B cell (primary cell): ENCODE measurements around the gene LUM. TPM values are rescaled to one million over a fixed set of nuclear protein-coding genes. Genes with fewer than 3 reads are reported as not detected.

ENCODE experiments used
- ATAC-seq: fragments of 200-7000 bp; cut with Tn5 transposase; one replicate; pipeline ENCODE4 v1.10.0; 2021; ENCODE audit warnings: low read depth, mild to moderate bottlenecking, moderate number of reproducible peaks, moderate library complexity
- CTCF ChIA-PET: fragments of 350-600 bp; sonication (Branson Sonifier 250); formaldehyde crosslinking; loops from one replicate; lab custom pipeline; 2021; ENCODE audit warnings: antibody characterized with exemption, inconsistent platforms; lab: Charles Lee
- POLR2A ChIA-PET: fragments of 350-600 bp; sonication (Branson Sonifier 250); formaldehyde crosslinking; loops from one replicate; lab custom pipeline; 2021; ENCODE audit warnings: antibody characterized with exemption; lab: Charles Lee
- DNase-seq: peaks from one replicate; pipeline ENCODE4 v3.0.0; 2013
- H2AFZ ChIP-seq: 2 replicates; pipeline ENCODE4 v1.6.1; 2012; ENCODE audit warnings: mild to moderate bottlenecking, low read depth, low read length; ENCODE audit not compliant: insufficient read depth, poor library complexity, severe bottlenecking
- H3K27ac ChIP-seq, 2 donors: 1 replicate in 1 of 2; 2 replicates in 1 of 2; pipeline ENCODE4 v1.5.1; 2012 to 2013; ENCODE audit warnings: low read length in 2 of 2, mild to moderate bottlenecking in 2 of 2, moderate library complexity in 1 of 2
- H3K27me3 ChIP-seq, 4 experiments: fragments of 200-600 bp in 1 of 4; sonication (generic) in 1 of 4; replicated peaks in 1 of 4; 1 replicate in 2 of 4; 2 replicates in 2 of 4; pipeline versions ENCODE4 v1.6.1 to v1.7.0; 2013 to 2016; ENCODE audit warnings: low read length in 3 of 4, mild to moderate bottlenecking in 2 of 4, mixed read lengths in 1 of 4, moderate library complexity in 1 of 4; ENCODE audit not compliant: insufficient read depth in 4 of 4, control insufficient read depth in 3 of 4; ENCODE audit errors: control extremely low read depth in 1 of 4
- H3K36me3 ChIP-seq, 2 experiments: replicated peaks in 1 of 2; 1 replicate in 1 of 2; 2 replicates in 1 of 2; pipeline versions ENCODE4 v1.6.1 to v1.7.1; 2013; ENCODE audit warnings: low read length in 1 of 2; ENCODE audit not compliant: insufficient read depth in 2 of 2, control insufficient read depth in 1 of 2; ENCODE audit errors: control extremely low read depth in 1 of 2, extremely low read depth in 1 of 2
- H3K4me1 ChIP-seq, 2 donors: fragments of 200-600 bp in 1 of 2; sonication (generic) in 1 of 2; 1 replicate in 1 of 2; 2 replicates in 1 of 2; pipeline versions ENCODE4 v1.5.1 to v1.6.1; 2013 to 2017; ENCODE audit warnings: low read length in 2 of 2; ENCODE audit not compliant: control insufficient read depth in 2 of 2, insufficient read depth in 2 of 2
- H3K4me2 ChIP-seq: replicated peaks from 2 replicates; pipeline ENCODE3; 2012; ENCODE audit warnings: mild to moderate bottlenecking, low read depth, low read length; ENCODE audit not compliant: poor library complexity, severe bottlenecking
- H3K4me3 ChIP-seq, 5 experiments: fragments of 200-600 bp in 1 of 5; sonication (generic) in 1 of 5; 1 replicate in 3 of 5; 2 replicates in 2 of 5; pipeline versions ENCODE4 v1.5.1 to v1.7.0; 2011 to 2016; ENCODE audit warnings: low read length in 4 of 5, mild to moderate bottlenecking in 4 of 5, low read depth in 2 of 5, control low read depth in 1 of 5, moderate library complexity in 1 of 5; ENCODE audit not compliant: insufficient read depth in 1 of 5; ENCODE audit errors: control extremely low read depth in 1 of 5, extremely low read depth in 1 of 5
- H3K79me2 ChIP-seq: fragments of 200-600 bp; sonication (generic); one replicate; pipeline ENCODE4 v1.6.0; 2016; ENCODE audit warnings: low read length; ENCODE audit not compliant: control insufficient read depth, insufficient read depth
- H3K9ac ChIP-seq: fragments of 200-600 bp; sonication (generic); 2 replicates; pipeline ENCODE4 v1.6.1; 2017; ENCODE audit warnings: mild to moderate bottlenecking, low read length, moderate library complexity
- H3K9me3 ChIP-seq, 3 donors: one replicate each; pipeline versions ENCODE4 v1.6.1 to v1.7.1; 2013; ENCODE audit warnings: low read length in 2 of 3; ENCODE audit not compliant: control insufficient read depth in 2 of 3, insufficient read depth in 1 of 3; ENCODE audit errors: control extremely low read depth in 1 of 3
- H4K20me1 ChIP-seq: 2 replicates; pipeline ENCODE4 v1.6.0; 2012; ENCODE audit warnings: mild to moderate bottlenecking, low read length; ENCODE audit not compliant: insufficient read depth, control insufficient read depth, poor library complexity, severe bottlenecking
- H3K27ac Mint-ChIP-seq: one replicate; pipeline ENCODE4 v1.8.0; 2021; ENCODE audit warnings: mixed read lengths
- H3K27me3 Mint-ChIP-seq: one replicate; pipeline ENCODE4 v1.8.0; 2021; ENCODE audit warnings: mixed read lengths
- H3K4me1 Mint-ChIP-seq: one replicate; pipeline ENCODE4 v1.8.0; 2021; ENCODE audit warnings: mixed read lengths
- H3K4me3 Mint-ChIP-seq: one replicate; pipeline ENCODE4 v1.8.0; 2021; ENCODE audit warnings: mixed read lengths
- H3K9me3 Mint-ChIP-seq: one replicate; pipeline ENCODE4 v1.8.0; 2022; ENCODE audit warnings: mixed read lengths; ENCODE audit not compliant: insufficient read depth
- CTCF ChIP-seq: fragments of 200-600 bp; IDR thresholded peaks from one replicate; pipeline ENCODE4 v1.8.0; 2022; ENCODE audit warnings: antibody characterized with exemption, mild to moderate bottlenecking
- EZH2 ChIP-seq: IDR thresholded peaks from 2 replicates; pipeline ENCODE4 v1.6.1; 2012; ENCODE audit warnings: borderline replicate concordance, low read depth, mild to moderate bottlenecking, moderate library complexity, low read length; ENCODE audit not compliant: insufficient read depth, poor library complexity, severe bottlenecking
- WGBS: methylation state at CpG from one replicate; pipeline ENCODE4 v1.1.5; 2013; ENCODE audit warnings: missing lambda C conversion rate; ENCODE audit not compliant: insufficient coverage; 5-methylcytosine and 5-hydroxymethylcytosine counted together
- intact Hi-C: fragments of 100-400 bp; cut with micrococcal nuclease; formaldehyde crosslinking; loops from one replicate; pipeline ENCODE4 v1.10.0; 2022
- polyA plus RNA-seq: library from polyadenylated mRNA; depleted of rRNA; stranded (reverse); fragments of >200 nt; gene quantifications from 2 replicates; pipeline ENCODE4 v1.2.3, GENCODE V29; 2012
- total RNA-seq, 2 donors: library from RNA; stranded (reverse); fragments of 120-200 nt in 1 of 2; gene quantifications; 1 replicate in 1 of 2; 2 replicates in 1 of 2; pipeline versions ENCODE4 v1.2.3 to v1.2.4, GENCODE V29; 2013 to 2022

The LUM gene
- total and polyA plus RNA-seq, 2 donors (not counting 1 experiment from before 2014, with no cell fraction given): not detected

GRCh38 chr12:91155990-91156389 lies 44.7 kb upstream of the LUM start:
- H3K27me3 ChIP-seq: no peaks in the 10 kb centered on the region
- TF ChIP-seq CTCF: no peak
- TF ChIP-seq EZH2: no peak
- CTCF ChIA-PET: no interaction called here

GRCh38 chr12:91154131-91154530 lies 42.8 kb upstream of the LUM start:
- DNase-seq (no peak), ATAC-seq (no peak)
- H3K27ac ChIP-seq: no peak overlapping the region
- H3K4me3 ChIP-seq: no peak overlapping the region
- no peaks in the 10 kb centered on the region for H4K20me1 ChIP-seq
- H3K9ac ChIP-seq: no peak overlapping the region
- intact Hi-C loops: no loop called here
- H3K79me2 ChIP-seq: no peaks in the 10 kb centered on the region
- ChIA-PET POLR2A (no interaction called here), CTCF (no interaction called here)
- H3K9me3 Mint-ChIP-seq: no peaks in the 10 kb centered on the region
- no CpG with 5 or more reads among the region's 3 CpGs for WGBS
- no peak overlapping the region for H3K4me2 ChIP-seq
- no peaks in the 10 kb centered on the region for H3K9me3 ChIP-seq
- no peak overlapping the region for H3K4me3 Mint-ChIP-seq
- no peaks in the 10 kb centered on the region for H3K4me1 ChIP-seq
- H3K27me3 Mint-ChIP-seq: peaks cover 3% of the 10 kb centered on the region
- no peaks in the 10 kb centered on the region for H3K36me3 ChIP-seq
- H2AFZ ChIP-seq: no peak overlapping the region
- TF ChIP-seq EZH2: no peak
- no peak for TF ChIP-seq CTCF
- H3K27me3 ChIP-seq: no peaks in the 10 kb centered on the region
- H3K27ac Mint-ChIP-seq: no peak overlapping the region
- H3K4me1 Mint-ChIP-seq: no peaks in the 10 kb centered on the region

More at GRCh38 chr12:91155990-91156389, 44.7 kb upstream of the LUM start:
- intact Hi-C loops: no loop called here
- no peak overlapping the region for H3K27ac ChIP-seq
- no peak overlapping the region for H2AFZ ChIP-seq
- POLR2A ChIA-PET: no interaction called here
- Mint-ChIP-seq H3K27me3 (peaks cover 3% of the 10 kb centered on the region), H3K4me3 (no peak overlapping the region), H3K4me1 (no peaks in the 10 kb centered on the region), H3K27ac (no peak overlapping the region), H3K9me3 (no peaks in the 10 kb centered on the region)
- DNase-seq (no peak), ATAC-seq (no peak)
- no peaks in the 10 kb centered on the region for H3K4me1 ChIP-seq
- no peaks in the 10 kb centered on the region for H3K79me2 ChIP-seq
- no peaks in the 10 kb centered on the region for H3K9me3 ChIP-seq
- H4K20me1 ChIP-seq: no peaks in the 10 kb centered on the region
- H3K36me3 ChIP-seq: no peaks in the 10 kb centered on the region
- no peak overlapping the region for H3K4me2 ChIP-seq
- H3K9ac ChIP-seq: no peak overlapping the region
- no peak overlapping the region for H3K4me3 ChIP-seq
- WGBS: 88% methylated on average over 1 of the region's 2 CpGs
